ENCODE results near the gene CDH13. TPM values are rescaled to one million over a fixed set of nuclear protein-coding genes. Genes with fewer than 3 reads are reported as not detected.

The CDH13 gene
- polyA plus RNA-seq, 1 donor from 2014 or later = 3.2 TPM

DNA sequence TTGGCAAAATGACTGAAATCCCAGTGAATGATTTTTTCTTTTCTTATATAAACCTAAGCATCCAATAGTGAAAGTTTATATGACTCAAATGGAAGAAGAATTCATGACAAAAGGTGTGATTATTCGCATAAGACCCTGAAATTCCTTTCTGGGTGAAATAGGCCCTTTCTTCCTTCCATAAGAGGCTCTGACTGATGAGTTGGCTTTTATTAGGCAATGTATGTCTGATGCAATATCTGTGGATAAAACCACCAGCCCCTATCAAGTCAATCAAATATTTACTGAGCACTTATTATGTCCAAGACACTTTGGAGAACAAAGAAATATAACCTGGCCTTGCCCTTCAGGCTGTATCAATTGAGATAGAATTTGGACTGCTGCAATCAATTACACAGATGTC, 316.6 kb downstream of the CDH13 start:
- H3F3A ChIP-seq (ENCODE audit: insufficient read depth, low read length, poor library complexity, severe bottlenecking) = no peaks in the 10 kb centered on the region
- H3K27ac ChIP-seq (ENCODE audit: low read length) = no peak overlapping the region
- TF ChIP-seq EZH2 (IDR thresholded peaks at IDR 0.05; ENCODE audit: borderline replicate concordance, insufficient read depth, low read length, poor library complexity, severe bottlenecking) = no peak
- TF ChIP-seq RAD21 (conservative IDR thresholded peaks at IDR 0.05) = no peak
- H3K4me2 ChIP-seq (ENCODE audit: low read length) = no peak overlapping the region
- H3K27me3 ChIP-seq (ENCODE audit: insufficient read depth, low read depth, low read length) = no peaks in the 10 kb centered on the region
- no peaks in the 10 kb centered on the region for H3K9me3 ChIP-seq (ENCODE audit: low read length)
- H3K36me3 ChIP-seq (ENCODE audit: insufficient read depth, low read length) = no peaks in the 10 kb centered on the region
- no peak overlapping the region for H3K4me3 ChIP-seq (ENCODE audit: low read length)
- no peaks in the 10 kb centered on the region for H3K9me2 ChIP-seq (ENCODE audit: insufficient read depth, low read length)
- H2AFZ ChIP-seq (ENCODE audit: low read depth, low read length) = no peak overlapping the region
- H3K9ac ChIP-seq (ENCODE audit: low read length) = no peak overlapping the region
- H4K20me1 ChIP-seq (ENCODE audit: insufficient read depth) = no peaks in the 10 kb centered on the region
- H3K79me2 ChIP-seq (replicated peaks; ENCODE audit: insufficient read depth, low read length) = no peaks in the 10 kb centered on the region

DNA sequence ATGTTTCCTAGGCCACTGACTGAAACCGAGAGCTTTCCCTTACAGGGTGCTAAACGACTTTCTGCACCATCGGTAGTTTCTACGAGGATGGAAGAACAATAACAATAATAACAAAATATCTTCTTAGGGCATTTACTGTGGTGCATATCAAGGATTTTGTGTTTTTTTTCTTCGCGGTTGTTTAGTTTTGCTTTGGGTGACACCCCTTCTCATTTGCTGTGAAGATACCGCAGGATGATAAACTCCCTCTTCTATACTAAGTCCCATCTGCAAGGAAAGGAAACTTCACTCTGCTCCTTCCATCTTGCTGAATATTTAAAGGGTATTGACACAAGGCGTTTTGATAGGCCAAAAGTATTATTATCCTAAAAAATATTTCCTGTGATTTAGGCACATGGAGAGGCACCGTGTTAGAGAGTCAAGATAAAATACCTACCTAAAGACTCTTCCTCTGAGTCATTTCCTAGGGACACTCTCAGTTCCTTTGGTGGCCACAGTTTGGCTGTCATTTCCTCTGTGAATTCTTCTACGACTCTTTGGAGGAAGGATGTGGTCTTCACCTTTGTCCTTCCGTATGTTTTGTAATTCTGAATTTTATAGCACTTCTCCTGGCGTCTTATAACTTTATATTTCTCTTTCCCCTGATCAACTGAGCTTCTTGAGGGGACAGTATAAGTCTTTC, 318.8 kb downstream of the CDH13 start:
- Histone ChIP-seq H3K4me2 (ENCODE audit: low read length) (no peak overlapping the region), H3K36me3 (ENCODE audit: insufficient read depth, low read length) (no peaks in the 10 kb centered on the region), H3K9me3 (ENCODE audit: low read length) (no peaks in the 10 kb centered on the region), H3K4me3 (ENCODE audit: low read length) (no peak overlapping the region), H3F3A (ENCODE audit: insufficient read depth, low read length, poor library complexity, severe bottlenecking) (no peaks in the 10 kb centered on the region), H3K9me2 (ENCODE audit: insufficient read depth, low read length) (no peaks in the 10 kb centered on the region), H3K9ac (ENCODE audit: low read length) (no peak overlapping the region), H3K79me2 (replicated peaks; ENCODE audit: insufficient read depth, low read length) (no peaks in the 10 kb centered on the region), H4K20me1 (ENCODE audit: insufficient read depth) (no peaks in the 10 kb centered on the region), H2AFZ (ENCODE audit: low read depth, low read length) (no peak overlapping the region), H3K27me3 (ENCODE audit: insufficient read depth, low read depth, low read length) (no peaks in the 10 kb centered on the region), H3K27ac (ENCODE audit: low read length) (no peak overlapping the region)
- TF ChIP-seq EP300 (conservative IDR thresholded peaks at IDR 0.05; ENCODE audit: poor library complexity, severe bottlenecking) = no peak
- no peak for TF ChIP-seq EZH2 (IDR thresholded peaks at IDR 0.05; ENCODE audit: borderline replicate concordance, insufficient read depth, low read length, poor library complexity, severe bottlenecking)
- no peak for TF ChIP-seq MXI1 (conservative IDR thresholded peaks at IDR 0.05; ENCODE audit: poor library complexity, severe bottlenecking)
- no peak for TF ChIP-seq CTCF (IDR thresholded peaks at IDR 0.05; ENCODE audit: poor library complexity, severe bottlenecking)
- no peak for TF ChIP-seq SMC3 (conservative IDR thresholded peaks at IDR 0.05; ENCODE audit: poor library complexity)
- TF ChIP-seq RAD21 (conservative IDR thresholded peaks at IDR 0.05) = no peak
- TF ChIP-seq, protein P1, sequence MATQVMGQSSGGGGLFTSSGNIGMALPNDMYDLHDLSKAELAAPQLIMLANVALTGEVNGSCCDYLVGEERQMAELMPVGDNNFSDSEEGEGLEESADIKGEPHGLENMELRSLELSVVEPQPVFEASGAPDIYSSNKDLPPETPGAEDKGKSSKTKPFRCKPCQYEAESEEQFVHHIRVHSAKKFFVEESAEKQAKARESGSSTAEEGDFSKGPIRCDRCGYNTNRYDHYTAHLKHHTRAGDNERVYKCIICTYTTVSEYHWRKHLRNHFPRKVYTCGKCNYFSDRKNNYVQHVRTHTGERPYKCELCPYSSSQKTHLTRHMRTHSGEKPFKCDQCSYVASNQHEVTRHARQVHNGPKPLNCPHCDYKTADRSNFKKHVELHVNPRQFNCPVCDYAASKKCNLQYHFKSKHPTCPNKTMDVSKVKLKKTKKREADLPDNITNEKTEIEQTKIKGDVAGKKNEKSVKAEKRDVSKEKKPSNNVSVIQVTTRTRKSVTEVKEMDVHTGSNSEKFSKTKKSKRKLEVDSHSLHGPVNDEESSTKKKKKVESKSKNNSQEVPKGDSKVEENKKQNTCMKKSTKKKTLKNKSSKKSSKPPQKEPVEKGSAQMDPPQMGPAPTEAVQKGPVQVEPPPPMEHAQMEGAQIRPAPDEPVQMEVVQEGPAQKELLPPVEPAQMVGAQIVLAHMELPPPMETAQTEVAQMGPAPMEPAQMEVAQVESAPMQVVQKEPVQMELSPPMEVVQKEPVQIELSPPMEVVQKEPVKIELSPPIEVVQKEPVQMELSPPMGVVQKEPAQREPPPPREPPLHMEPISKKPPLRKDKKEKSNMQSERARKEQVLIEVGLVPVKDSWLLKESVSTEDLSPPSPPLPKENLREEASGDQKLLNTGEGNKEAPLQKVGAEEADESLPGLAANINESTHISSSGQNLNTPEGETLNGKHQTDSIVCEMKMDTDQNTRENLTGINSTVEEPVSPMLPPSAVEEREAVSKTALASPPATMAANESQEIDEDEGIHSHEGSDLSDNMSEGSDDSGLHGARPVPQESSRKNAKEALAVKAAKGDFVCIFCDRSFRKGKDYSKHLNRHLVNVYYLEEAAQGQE (IDR thresholded peaks at IDR 0.05; ENCODE audit: borderline replicate concordance) = no peak
- no peak for TF ChIP-seq POLR2AphosphoS5 (IDR thresholded peaks at IDR 0.05)
- TF ChIP-seq TAF1 (IDR thresholded peaks at IDR 0.05; ENCODE audit: low read depth) = no peak

All from neural cell (in vitro differentiated cells).